GM21526 (cell line): ENCODE results near the gene NKD2.
"Not testable (repeated sequence)": the region's sequence is repeated elsewhere in the genome, so short reads cannot be mapped to it uniquely, and the experiment has no call there.

Source experiments
- ATAC-seq: cut with Tn5 transposase; IDR thresholded peaks from one replicate; pipeline ENCODE4 v1.9.1; 2021; ENCODE audit warnings: moderate library complexity; ENCODE audit not compliant: unreplicated experiment, low FRiP score

The NKD2 gene

DNA sequence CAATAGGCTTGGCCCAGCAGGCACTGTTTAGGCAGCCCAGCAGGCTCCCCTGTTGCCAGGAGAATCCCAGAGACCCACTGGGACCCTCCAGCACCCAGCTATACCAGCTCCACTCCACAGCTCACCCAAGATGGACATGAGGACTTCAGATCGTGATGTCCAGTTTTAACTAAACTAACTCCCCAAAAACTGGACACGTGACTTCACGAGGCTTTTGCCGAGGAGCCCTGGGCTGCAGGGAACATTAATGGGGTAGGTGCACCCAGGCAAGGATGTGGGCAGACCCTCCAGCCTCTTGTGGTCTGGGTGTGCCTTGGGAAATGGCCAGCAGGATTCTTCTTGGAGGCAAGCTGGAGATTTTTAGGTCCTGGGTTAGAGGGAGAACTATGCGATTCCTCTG is 8.9 kb upstream of the NKD2 start:
- ATAC-seq, result no peak

DNA sequence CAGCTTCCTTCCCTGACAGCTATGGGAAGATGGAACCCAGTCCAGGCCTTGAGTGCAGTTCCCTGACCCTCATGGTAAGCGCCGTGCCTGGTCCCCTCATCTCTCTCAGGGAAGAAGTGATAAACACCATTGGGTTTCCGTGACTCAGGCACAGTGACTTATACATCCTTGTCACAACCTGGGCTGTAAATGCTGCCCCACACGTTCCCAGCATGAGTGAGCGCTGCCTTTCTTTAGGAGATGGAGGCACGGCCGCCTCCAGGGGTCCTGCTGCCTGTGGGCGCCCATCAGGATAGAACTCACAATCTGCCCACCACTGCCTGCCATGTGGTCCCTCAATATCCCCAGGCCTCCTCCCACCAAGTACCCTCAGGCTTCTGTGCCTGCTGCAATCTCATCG is 8.3 kb upstream of the NKD2 start:
- no peak for ATAC-seq

DNA sequence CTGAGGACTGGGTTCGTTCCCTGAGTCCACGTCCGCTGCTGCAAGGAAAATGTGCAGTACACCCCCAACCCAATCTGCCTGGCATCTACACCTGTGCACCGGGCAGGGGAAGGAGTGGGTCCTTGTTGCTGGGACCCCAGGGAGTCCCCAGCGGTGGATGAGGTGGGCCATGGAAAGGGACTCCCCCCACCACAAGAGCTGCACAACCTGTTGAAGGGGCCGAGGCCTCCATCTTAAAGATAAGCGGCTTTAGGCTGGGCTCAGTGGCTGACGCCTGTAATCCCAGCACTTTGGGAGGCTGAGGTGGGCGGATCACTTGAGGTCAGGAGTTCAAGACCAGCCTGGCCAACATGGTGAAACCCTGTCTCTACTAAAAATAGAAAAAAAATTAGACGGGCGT is 7.8 kb upstream of the NKD2 start:
- not testable (repeated sequence) for ATAC-seq

DNA sequence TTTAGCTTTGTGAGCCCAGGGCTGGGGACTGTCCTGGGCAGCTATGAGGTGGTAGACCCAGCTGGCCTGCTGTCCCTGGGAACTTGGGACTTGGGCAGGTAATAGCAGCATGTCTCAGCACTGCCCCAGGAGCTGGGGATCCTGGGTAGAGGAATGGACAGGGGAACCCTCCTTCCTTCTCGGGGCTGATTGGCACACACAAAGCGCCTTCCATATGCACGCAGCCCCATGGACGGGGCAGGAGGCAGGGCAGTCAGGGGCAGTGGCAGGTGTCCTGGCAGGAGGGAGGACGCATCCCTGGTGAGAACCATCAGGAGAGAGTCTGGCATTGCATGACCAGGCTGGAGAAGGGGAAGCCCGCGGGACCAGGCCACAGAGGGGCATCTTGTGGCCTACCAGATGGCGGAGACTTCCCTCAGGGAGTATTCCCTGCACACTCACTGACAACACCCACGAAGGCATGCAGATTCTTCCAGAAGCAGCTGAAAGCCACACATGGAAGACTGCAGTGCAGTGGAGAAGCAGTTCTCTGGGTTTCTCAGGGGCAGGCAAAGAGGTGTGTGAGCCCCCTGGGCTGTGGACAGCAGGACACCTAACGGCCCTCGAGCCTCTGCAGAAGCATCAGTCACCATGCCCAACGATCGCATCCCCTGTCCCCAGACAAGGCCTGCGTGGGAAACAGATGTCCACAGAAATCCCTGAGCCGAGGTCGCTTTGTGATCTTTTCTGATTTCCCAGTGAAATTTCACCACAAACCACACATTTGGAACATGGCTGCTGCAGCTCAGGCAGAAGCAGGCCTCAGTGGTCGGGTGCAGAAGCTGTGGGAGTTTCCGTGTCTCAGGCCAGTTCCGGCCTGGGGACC is 7.0 kb upstream of the NKD2 start:
- ATAC-seq, result no peak

DNA sequence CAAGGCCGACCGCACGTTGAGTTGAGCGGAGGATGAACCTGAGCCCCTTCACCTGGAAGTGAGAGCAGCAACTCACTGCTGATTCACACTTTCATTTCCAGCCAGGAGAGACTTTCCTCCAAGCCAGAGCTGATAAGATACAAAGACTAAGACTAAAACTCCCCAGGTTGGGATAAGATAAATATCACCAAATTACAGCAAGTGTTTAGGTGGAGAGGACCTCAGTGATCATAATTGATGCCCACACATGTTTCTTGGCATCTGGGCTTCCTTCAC is 6.4 kb upstream of the NKD2 start:
- ATAC-seq, result no peak

DNA sequence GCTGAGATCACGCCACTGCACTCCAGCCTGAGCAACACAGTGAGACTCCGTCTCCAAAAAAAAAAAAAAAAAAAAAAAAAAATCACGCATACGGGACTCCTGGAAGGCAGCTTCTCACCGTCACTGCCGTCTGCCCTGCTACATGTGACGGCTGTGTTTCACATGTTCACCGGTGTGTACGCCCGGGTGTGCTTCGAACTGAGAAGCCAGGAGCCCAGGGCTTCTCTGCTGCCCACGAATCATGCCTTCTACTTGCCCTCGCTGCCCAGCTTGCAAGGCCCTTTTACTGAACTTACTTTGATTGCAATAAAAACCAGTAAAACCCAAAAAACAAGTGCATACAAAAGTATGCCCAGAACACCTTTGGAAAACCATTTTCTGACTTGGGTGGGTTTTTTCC is 5.8 kb upstream of the NKD2 start:
- no peak for ATAC-seq

DNA sequence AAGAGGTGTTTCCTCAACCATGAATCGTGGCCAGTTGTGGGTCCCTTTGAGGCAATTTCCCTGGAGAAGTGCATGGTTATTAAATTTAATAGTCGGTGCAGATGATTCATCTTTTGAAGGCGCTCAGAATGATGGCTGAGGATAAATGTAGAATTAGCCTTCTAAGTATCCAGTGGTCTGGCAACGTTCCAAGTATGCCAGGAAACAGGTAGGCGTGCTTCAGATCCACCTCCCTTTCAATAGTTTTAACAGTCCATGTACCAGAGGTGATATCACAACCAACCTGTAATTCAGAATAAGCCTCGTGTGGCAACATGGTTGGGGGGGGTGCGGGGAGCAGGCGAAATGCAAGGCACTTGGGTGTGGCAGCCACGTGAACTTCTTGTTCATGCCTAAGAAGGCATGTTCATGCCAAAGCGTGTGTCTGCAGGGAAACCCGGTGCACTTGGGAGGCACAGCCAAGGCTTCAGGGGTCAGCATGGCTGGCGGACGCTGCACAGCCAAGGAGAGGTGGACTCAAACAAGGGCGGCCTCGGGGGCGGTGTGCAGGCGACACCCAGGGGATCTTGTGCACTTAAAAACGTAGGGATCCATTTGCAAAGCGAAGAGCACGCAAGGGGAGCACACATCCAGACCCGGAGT is 5.2 kb upstream of the NKD2 start:
- no peak for ATAC-seq

DNA sequence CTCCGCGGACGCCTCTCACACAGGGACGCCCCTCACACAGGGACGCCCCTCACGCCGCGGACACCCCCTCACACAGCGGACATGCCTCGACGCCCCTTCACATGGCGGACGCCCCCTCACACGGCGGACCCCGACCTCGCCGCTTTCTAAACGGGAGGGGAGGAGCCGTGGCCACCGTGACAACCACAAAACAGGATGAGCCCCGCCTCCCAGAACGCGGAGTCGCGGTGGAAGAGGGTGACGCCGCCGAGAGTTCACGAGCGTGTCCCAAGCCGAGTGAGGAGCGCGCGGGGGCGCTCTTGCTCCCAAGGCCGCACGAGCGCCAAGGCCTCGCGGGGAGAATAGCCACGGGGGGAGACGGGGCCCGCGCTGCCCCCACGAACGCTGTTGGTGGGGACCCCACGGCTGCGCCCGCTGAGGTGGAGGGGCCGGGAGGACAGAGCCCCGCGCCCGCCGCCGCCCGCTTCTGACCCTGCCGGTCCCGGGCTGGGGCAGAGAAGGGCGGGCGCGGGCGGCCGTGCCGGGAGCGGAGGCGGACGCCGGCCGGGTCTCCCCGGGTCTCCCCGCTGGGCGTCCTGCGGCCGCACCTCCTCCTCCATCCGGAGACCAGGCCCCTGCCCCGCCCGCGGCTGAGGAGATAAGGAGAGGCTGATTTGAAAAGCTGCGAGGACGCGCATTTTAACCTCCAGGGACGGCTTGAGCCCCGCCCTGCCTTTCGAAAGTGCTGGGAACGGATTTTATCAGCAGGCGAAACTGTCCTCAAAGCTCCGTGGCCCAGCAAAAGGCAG is 3.9 kb upstream of the NKD2 start:
- no peak for ATAC-seq

DNA sequence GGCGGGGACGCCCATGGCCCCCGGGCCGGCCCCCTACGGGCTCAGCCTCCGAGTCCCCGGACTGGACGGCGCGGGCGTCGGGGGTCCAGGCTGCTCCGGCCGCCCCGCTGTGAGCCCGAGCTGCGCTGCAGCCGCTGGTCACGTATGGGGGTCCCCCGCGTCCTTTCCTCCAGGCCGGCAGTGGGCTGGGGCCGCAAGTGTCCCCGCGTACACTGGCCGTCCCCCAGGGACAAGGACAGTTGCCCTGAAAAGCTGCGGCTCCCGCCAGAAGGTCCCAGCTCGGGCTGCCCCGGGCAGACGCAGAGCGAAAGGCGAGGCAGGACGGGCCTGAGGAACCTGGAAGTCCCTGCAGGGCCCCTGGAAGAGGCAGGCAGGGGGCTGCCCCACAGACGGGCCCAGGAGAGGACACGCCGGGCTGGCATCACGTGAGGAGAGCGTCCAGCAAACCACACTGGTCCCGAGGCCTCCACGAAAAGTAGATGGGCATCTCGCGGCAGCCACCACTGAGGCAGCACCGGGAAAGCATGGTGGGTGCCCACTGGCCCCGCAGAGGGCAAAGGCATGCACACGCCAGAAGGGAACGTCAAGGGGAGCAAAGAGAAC is 3.3 kb upstream of the NKD2 start:
- no peak for ATAC-seq

DNA sequence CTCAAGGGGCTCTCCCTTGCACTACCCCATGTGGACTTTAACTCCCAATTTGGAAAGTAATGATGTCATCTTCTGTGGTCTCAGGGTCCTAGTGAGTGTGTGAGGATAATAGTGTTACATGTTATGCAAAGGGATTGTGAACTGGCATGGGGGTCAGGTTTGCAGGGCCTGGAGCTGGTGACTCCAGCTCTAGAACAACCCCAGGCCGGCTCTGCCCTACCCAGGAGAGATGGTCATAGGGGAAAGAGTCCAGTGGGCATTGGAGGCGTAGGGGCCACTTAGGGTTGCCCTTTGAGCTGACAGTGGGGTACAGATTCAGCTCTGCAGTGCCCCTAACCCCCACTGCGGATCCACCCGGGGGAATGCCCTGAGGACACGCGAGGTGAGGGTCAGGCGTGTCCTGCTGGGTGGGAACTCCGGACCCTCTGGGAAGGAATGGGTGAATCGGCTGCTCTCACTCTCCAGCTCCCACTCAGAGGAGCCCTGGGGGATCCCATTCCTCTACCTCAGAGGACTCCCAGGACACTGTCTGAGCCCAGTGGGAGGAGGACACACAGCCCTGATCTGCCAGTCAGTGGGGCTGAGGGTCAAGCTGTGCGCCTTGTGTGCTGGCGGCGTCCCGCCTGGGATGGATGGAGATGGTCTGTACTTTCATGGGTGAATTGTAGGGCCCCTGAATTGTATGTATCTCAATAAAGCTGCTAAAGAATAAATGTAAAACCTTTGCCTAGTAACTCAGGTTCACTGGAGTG is 2.5 kb upstream of the NKD2 start:
- ATAC-seq, result no peak

DNA sequence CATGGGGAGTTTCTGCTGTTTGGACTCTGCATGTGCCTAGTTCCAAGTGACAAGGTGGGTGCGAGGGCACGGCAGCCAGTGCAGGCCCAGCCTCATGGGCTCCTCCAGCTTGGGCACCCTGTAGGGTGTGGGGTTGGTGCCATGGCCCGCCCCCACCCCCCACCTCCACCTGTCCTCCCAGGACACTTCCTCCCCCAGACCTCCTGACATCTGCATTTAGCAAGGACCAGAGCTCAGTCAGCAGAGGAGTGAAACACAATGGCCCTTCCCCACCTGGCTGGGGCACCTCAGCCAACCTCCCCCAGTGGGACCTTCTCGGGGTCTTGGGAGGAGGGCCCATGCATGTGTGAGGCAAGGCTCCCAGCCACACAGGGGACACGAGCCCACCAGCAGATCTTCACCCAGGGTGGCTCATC is 1.9 kb upstream of the NKD2 start:
- ATAC-seq, result no peak

DNA sequence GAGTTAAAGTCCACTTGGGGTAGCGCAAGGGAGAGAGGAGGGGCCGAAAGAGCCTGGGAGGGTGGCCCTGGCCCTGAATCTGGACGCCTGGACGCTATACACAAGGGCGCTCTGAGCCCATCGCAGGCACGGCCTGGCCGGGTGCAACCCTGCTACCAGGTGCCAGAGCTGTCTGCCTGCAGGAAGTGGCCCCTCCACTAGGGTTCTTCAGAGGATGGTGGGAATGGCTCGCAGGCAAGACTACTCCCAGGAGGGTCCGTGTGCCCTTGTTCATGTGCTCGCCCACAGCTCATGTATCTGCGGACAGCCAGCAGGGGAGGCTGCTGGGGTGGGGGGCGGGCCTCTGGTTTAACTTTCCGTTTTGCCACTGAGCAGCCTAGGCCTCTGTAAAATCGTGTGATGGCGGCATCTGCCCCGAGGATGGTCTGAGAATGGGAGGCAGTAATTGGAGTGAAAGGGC is 1.4 kb upstream of the NKD2 start:
- no peak for ATAC-seq

DNA sequence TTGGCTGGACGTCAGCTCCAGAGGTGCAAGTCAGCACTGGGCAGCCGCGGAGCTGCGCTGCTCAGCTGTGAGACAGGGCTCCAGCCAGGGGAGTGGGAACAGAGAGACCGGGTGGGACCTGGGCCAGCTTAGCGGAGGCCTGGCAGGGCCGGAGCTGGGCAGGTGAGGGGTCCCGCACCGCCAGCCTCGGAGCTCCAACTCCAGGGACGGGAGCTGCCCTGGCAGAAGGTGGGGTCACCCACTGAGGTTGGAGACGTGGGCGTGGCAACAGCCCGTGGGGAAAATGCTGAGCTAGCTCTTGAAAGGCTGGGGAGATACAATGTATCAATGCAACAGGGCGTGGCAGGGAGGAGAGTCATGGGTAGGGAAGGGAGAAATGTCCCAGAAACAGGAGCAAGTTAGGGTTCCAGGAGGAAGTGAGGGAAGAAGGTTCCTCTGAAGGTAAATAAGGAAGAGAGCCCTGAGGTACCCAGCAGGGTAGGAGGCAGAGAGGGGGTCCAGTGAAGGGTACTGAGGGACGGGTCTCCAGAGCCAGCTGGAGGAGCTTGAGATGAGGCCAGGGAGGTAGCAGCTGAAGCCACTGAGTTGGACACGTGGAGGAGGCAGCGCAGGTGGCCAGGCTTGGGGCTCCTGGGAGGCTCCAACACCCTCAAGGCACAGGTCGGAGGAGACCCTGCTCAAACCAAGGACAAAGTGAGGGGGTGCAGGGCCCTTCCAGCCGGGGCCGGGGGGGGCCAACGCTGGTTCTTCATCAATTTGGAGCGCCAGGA is 736 bp upstream of the NKD2 start:
- ATAC-seq, result no peak

DNA sequence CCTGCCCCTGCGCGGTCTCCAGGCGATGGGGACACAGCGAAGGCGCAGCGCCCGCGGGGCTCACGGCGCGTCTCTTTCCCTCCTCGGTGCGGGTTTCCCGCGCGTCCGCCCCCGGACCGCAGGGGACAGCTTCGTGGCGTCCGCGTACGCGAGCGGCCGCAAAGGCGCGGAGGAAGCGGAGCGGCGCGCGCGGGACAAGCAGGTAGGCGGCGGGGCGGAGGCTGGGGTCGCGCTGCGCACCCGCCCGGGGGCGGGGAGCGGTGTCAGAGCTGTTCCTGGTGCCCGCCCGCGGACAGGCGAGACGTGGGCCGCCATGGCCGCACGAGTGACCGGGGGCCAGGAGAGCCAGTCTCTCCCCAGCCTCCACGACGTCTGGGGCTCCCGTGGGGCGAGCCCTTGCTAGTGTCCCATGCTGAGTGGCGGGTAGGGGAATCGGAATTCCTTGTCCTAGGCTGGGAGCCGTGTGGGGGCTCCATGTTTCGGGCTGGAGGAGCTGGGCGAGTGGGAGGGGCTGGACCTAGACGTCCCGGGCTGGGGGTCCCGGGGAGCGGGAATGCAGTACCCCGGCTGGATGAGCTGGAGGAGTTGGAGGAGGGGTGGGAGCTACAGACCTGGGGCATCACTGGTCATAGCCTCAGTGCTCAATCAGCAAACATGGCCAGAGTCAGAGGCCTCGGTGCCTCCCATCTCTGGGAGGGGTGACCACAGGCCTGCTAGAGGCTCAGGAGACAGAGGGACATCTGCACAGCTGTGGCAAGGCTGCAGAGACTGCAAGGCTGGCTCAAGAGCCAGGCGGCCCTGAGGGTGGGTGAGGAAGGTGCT is 968 bp downstream of the NKD2 start:
- no peak for ATAC-seq

DNA sequence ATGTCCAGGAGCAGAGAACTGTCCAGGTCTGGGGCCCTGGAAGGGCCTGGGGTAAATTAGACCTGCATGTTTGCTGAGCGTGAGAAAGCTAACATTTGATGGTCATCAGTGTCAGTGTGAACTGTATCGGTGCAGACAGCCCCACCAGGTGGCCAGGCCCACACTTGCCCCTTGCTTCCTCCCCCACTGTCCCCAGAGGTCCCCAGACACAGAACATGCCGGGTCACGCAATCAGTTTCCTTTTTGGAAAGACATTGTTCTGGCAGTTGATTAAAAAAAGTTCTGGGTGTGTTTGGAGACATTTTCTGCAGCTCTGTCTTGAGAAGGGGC is 1.5 kb downstream of the NKD2 start:
- no peak for ATAC-seq

DNA sequence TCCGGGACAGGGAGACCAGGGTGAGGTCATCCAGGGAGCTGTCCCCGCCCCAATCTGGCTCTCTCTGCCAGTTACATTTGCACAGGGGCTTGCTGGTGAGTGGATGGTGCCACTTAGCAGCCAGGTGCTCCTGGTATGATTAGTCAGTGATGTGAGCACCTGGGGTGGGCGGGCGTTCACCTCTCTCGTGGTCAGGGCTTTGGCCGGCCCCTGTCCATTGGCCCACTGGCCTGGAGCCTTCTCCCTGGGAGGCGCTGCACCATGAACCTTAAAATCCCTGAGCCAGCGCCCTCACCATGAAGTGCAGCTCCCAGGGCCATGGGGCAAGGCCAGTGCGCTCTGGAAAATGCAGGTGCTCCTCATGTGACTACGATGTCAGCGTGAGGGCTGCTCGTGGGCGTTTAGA is 2.0 kb downstream of the NKD2 start:
- ATAC-seq, result no peak

DNA sequence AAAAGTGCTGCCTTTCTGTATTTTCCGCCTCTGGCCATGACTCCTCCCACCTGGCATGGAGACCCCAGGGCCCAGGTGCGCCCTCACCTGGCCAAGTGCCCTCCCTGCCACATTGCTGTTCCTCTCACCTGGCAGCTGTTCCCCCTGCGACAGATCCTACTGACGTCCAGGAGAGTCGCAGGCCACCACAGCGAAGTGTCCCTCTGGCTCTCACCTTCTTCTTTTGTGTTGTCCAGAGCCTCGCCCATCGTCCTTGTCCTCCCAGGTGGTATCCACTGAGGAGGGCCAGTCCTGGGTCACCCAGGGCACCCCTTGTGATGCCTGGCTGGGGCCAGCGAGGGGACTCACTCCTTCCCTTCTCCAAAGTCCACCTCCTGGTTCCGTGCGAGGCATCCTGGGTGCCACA is 2.6 kb downstream of the NKD2 start:
- no peak for ATAC-seq

DNA sequence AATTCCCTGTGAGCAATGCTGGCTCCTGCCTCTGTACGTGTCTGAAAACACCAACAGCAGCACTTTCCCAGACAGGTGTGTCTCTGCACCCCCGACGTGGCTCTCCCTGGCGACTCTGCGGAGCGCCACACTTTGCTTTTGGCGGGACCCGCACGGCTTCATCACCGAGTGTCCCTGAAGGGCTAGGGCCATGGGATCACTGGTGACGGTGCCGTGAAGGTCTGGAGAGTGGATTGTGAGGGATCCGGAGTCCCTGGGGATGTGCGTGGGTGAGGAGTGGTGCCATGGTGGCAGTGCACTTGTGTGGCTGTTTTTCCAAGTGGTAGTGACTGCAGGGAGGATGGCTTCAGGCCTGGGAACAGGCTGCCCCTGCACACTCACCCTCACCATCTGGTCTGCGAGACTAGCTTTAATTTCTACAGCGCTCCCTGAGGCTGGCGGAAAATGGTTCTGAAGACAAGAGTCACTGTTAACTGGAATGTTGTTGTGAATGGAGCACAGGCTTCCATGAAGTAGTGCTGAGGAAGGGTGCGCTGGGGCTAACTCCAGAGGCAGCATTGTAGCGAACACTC is 3.2 kb downstream of the NKD2 start:
- no peak for ATAC-seq
